Measurements from ENCODE around the gene ARL6IP4. TPM values are rescaled to one million over a fixed set of nuclear protein-coding genes. Genes with fewer than 3 reads are reported as not detected.

ARL6IP4 gene
- total RNA-seq, 4 donors from 2014 or later: 87.5 to 149 (median 114) TPM

DNA sequence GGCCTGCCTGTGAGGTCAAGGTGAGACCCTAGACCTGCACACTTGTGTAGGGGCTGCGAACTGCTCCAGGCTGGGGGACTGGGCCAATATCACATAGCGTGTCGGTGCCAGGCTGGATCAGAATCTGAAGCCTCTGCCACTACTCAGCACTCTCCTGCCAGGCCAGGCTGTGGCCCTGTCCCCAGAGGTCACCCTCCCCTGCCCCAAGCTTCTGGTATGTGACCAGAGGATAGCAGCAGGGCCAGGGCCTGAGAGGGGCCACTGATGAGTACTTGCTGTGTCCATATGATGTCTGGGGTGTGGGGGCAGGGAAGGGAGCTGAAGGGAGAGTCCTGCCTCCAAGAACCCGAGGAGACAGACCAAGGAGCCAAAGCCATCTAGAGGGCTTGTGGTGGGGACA, 17.8 kb downstream of the ARL6IP4 start:
- WGBS: 100% methylated on average over 1 of the region's 4 CpGs
- Histone ChIP-seq H3K27me3 (no peaks in the 10 kb centered on the region), H3K9me3 (no peaks in the 10 kb centered on the region), H3K27ac (no peak overlapping the region), H3K36me3 (peaks cover 30% of the 10 kb centered on the region), H3K4me3 (no peak overlapping the region), H3K4me1 (no peaks in the 10 kb centered on the region)
- no peak for DNase-seq (ENCODE audit: low spot score in 2 of 2)
- TF ChIP-seq POLR2AphosphoS5 (IDR thresholded peaks at IDR 0.05): no peak
- TF ChIP-seq, protein P1, sequence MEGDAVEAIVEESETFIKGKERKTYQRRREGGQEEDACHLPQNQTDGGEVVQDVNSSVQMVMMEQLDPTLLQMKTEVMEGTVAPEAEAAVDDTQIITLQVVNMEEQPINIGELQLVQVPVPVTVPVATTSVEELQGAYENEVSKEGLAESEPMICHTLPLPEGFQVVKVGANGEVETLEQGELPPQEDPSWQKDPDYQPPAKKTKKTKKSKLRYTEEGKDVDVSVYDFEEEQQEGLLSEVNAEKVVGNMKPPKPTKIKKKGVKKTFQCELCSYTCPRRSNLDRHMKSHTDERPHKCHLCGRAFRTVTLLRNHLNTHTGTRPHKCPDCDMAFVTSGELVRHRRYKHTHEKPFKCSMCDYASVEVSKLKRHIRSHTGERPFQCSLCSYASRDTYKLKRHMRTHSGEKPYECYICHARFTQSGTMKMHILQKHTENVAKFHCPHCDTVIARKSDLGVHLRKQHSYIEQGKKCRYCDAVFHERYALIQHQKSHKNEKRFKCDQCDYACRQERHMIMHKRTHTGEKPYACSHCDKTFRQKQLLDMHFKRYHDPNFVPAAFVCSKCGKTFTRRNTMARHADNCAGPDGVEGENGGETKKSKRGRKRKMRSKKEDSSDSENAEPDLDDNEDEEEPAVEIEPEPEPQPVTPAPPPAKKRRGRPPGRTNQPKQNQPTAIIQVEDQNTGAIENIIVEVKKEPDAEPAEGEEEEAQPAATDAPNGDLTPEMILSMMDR (IDR thresholded peaks at IDR 0.05): no peak
- TF ChIP-seq POLR2A (IDR thresholded peaks at IDR 0.05): no peak
- no peak for TF ChIP-seq EP300 (IDR thresholded peaks at IDR 0.05)

- no peak overlapping the region for H3K27ac ChIP-seq
- 90% methylated on average over 6 of the region's 8 CpGs for WGBS
- H3K4me3 ChIP-seq: no peak overlapping the region
- H3K9me3 ChIP-seq: no peaks in the 10 kb centered on the region
- H3K4me1 ChIP-seq: no peaks in the 10 kb centered on the region
- no peak for TF ChIP-seq EP300 (IDR thresholded peaks at IDR 0.05)
- TF ChIP-seq POLR2A (IDR thresholded peaks at IDR 0.05): no peak
- TF ChIP-seq, protein P1 (IDR thresholded peaks at IDR 0.05): no peak
- no peak for TF ChIP-seq POLR2AphosphoS5 (IDR thresholded peaks at IDR 0.05)
- H3K27me3 ChIP-seq: no peaks in the 10 kb centered on the region
- H3K36me3 ChIP-seq: peaks cover 34% of the 10 kb centered on the region
- no peak for DNase-seq (ENCODE audit: low spot score in 2 of 2)
Observed at GRCh38 chr12:122999196-122999946, 18.9 kb downstream of the ARL6IP4 start.

GRCh38 chr12:122999986-123000420, 19.5 kb downstream of the ARL6IP4 start:
- no peak for TF ChIP-seq POLR2AphosphoS5 (IDR thresholded peaks at IDR 0.05)
- TF ChIP-seq, protein P1 (IDR thresholded peaks at IDR 0.05): no peak
- TF ChIP-seq POLR2A (IDR thresholded peaks at IDR 0.05): no peak
- TF ChIP-seq EP300 (IDR thresholded peaks at IDR 0.05): no peak
- H3K27ac ChIP-seq: no peak overlapping the region
- no peak overlapping the region for H3K4me3 ChIP-seq
- 83% methylated on average over 20 of the region's 20 CpGs for WGBS
- DNase-seq (ENCODE audit: low spot score in 2 of 2): no peak
- no peaks in the 10 kb centered on the region for H3K27me3 ChIP-seq
- no peaks in the 10 kb centered on the region for H3K4me1 ChIP-seq
- H3K36me3 ChIP-seq: peaks cover 39% of the 10 kb centered on the region
- H3K9me3 ChIP-seq: no peaks in the 10 kb centered on the region

DNA sequence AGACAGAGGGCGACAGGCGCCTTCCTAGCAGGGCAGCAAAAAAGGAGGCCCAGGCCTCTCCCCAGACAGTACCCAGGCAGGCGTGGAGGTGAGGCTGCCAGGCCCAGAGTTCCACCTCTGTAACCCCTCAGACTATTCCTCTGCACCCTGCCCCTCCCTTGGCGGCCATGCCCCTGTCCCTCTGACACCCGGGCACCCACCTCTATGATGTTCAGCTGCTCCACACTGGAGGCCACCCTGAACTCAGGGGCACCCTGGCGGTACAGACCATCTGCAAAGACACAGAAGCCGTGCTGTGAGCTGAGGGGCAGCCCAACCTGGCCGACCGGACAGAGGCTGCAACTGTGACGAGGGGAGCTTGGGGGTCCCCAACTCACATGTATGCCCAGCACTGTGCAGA, 20.1 kb downstream of the ARL6IP4 start:
- WGBS: 95% methylated on average over 6 of the region's 10 CpGs
- no peaks in the 10 kb centered on the region for H3K27me3 ChIP-seq
- H3K9me3 ChIP-seq: no peaks in the 10 kb centered on the region
- H3K4me3 ChIP-seq: no peak overlapping the region
- no peak overlapping the region for H3K27ac ChIP-seq
- no peak for DNase-seq (ENCODE audit: low spot score in 2 of 2)
- TF ChIP-seq EP300 (IDR thresholded peaks at IDR 0.05): no peak
- TF ChIP-seq POLR2AphosphoS5 (IDR thresholded peaks at IDR 0.05): no peak
- TF ChIP-seq, protein P1 (IDR thresholded peaks at IDR 0.05): no peak
- no peak for TF ChIP-seq POLR2A (IDR thresholded peaks at IDR 0.05)
- no peaks in the 10 kb centered on the region for H3K4me1 ChIP-seq
- H3K36me3 ChIP-seq: peaks cover 41% of the 10 kb centered on the region

GRCh38 chr12:123001464-123001863, 21.0 kb downstream of the ARL6IP4 start:
- Histone ChIP-seq H3K27ac (no peak overlapping the region), H3K9me3 (no peaks in the 10 kb centered on the region), H3K36me3 (peaks cover 36% of the 10 kb centered on the region), H3K4me1 (no peaks in the 10 kb centered on the region), H3K27me3 (no peaks in the 10 kb centered on the region), H3K4me3 (no peak overlapping the region)
- 89% methylated on average over 3 of the region's 3 CpGs for WGBS
- no peak for DNase-seq (ENCODE audit: low spot score in 2 of 2)
- TF ChIP-seq, protein P1 (IDR thresholded peaks at IDR 0.05): no peak
- TF ChIP-seq EP300 (IDR thresholded peaks at IDR 0.05): no peak
- TF ChIP-seq POLR2A (IDR thresholded peaks at IDR 0.05): no peak
- no peak for TF ChIP-seq POLR2AphosphoS5 (IDR thresholded peaks at IDR 0.05)

Measured in suprapubic skin (tissue), 4 donors.